HG02973 (cell line): ENCODE results near the gene RELL1.
A peak's percentile ranks its signal among the peaks of the same experiment; 100 is the strongest.
"Not testable (repeated sequence)": the region's sequence is repeated elsewhere in the genome, so short reads cannot be mapped to it uniquely, and the experiment has no call there.

Experiments used
- ATAC-seq: cut with Tn5 transposase; IDR thresholded peaks from one replicate; pipeline ENCODE4 v1.9.1; 2021; ENCODE audit warnings: moderate library complexity; ENCODE audit not compliant: unreplicated experiment

RELL1 gene

GRCh38 chr4:37693450-37694190 lies 7.4 kb upstream of the RELL1 start:
- ATAC-seq: no peak

GRCh38 chr4:37693030-37693429 lies 6.9 kb upstream of the RELL1 start:
- ATAC-seq: no peak

- no peak for ATAC-seq
These were observed 4.8 kb upstream of the RELL1 start for GRCh38 chr4:37690976-37691375.

- ATAC-seq: no peak
These were observed 3.3 kb upstream of the RELL1 start for GRCh38 chr4:37689353-37690095.

GRCh38 chr4:37687681-37688080 lies 1.5 kb upstream of the RELL1 start:
- no peak for ATAC-seq

- no peak for ATAC-seq
These were observed 1.0 kb upstream of the RELL1 start for GRCh38 chr4:37687194-37687562.

GRCh38 chr4:37685823-37686372 lies 278 bp downstream of the RELL1 start:
- ATAC-seq: peak; percentile 20

- no peak for ATAC-seq
These were observed 884 bp downstream of the RELL1 start for GRCh38 chr4:37685161-37685822.

GRCh38 chr4:37684154-37684553 lies 2.0 kb downstream of the RELL1 start:
- ATAC-seq: no peak

- ATAC-seq: peak; percentile 17
These were observed 3.3 kb downstream of the RELL1 start for GRCh38 chr4:37682701-37683401.

- ATAC-seq: no peak
These were observed 6.1 kb downstream of the RELL1 start for GRCh38 chr4:37680089-37680488.

- no peak for ATAC-seq
These were observed 6.9 kb downstream of the RELL1 start for GRCh38 chr4:37679301-37679700.

- no peak for ATAC-seq
These were observed 7.6 kb downstream of the RELL1 start for GRCh38 chr4:37678624-37679023.

GRCh38 chr4:37675587-37676290 lies 10.4 kb downstream of the RELL1 start:
- ATAC-seq: peak; percentile 77

- ATAC-seq: no peak
These were observed 11.7 kb downstream of the RELL1 start for GRCh38 chr4:37674439-37674838.

- ATAC-seq: no peak
These were observed 12.5 kb downstream of the RELL1 start for GRCh38 chr4:37673538-37674192.

- no peak for ATAC-seq
These were observed 15.1 kb downstream of the RELL1 start for GRCh38 chr4:37671072-37671471.

- no peak for ATAC-seq
These were observed 15.9 kb downstream of the RELL1 start for GRCh38 chr4:37670249-37670648.

- ATAC-seq: not testable (repeated sequence)
These were observed 17.1 kb downstream of the RELL1 start for GRCh38 chr4:37669124-37669523.
